Ovary (tissue), 3 donors: ENCODE data around the gene UBE2J1.

ENCODE experiments used
- CTCF ChIP-seq, 3 donors: fragments of 450-650 bp in 2 of 3; fragments of 200-600 bp in 1 of 3; IDR thresholded peaks; one replicate each; pipeline versions ENCODE4 v1.5.1 to v1.8.0; 2016 to 2022; ENCODE audit warnings: antibody characterized with exemption in 3 of 3, mild to moderate bottlenecking in 1 of 3
- POLR2A ChIP-seq: fragments of 450-650 bp; IDR thresholded peaks from one replicate; pipeline ENCODE4 v1.6.1; 2017; ENCODE audit warnings: antibody characterized with exemption, mild to moderate bottlenecking, moderate library complexity
- donor health status: DM: no; HTN: no; CAD: no.

- TF ChIP-seq CTCF (IDR thresholded peaks at IDR 0.05) (no peak), POLR2A (no peak)
These were observed 29.0 kb downstream of the UBE2J1 start for GRCh38 chr6:89323511-89323971.
